Testis (tissue), 3 donors: ENCODE data around the gene HPD. TPM values are rescaled to one million over a fixed set of nuclear protein-coding genes. Genes with fewer than 3 reads are reported as not detected.
A peak's percentile ranks its signal among the peaks of the same experiment; 100 is the strongest.
"Not testable (repeated sequence)": the region's sequence is repeated elsewhere in the genome, so short reads cannot be mapped to it uniquely, and the experiment has no call there.

Source experiments
- DNase-seq: peaks from one replicate; pipeline ENCODE4 v3.0.0-alpha.2; 2019
- H3K27ac ChIP-seq, 2 donors: fragments of 200-600 bp; sonication (generic); one replicate each; pipeline ENCODE4 v1.5.1; 2019
- H3K27me3 ChIP-seq: fragments of 200-600 bp; sonication (generic); one replicate; pipeline ENCODE4 v1.5.1; 2019
- H3K36me3 ChIP-seq: fragments of 200-600 bp; sonication (generic); one replicate; pipeline ENCODE4 v1.5.1; 2017; ENCODE audit warnings: low read depth; ENCODE audit errors: missing control alignments
- H3K4me1 ChIP-seq: fragments of 200-600 bp; sonication (generic); one replicate; pipeline ENCODE4 v1.5.1; 2019
- H3K4me3 ChIP-seq, 2 donors: fragments of 200-600 bp; sonication (generic); one replicate each; pipeline ENCODE4 v1.5.1; 2017 to 2019
- H3K9me3 ChIP-seq: fragments of 200-600 bp; sonication (generic); one replicate; pipeline ENCODE4 v1.5.1; 2017
- POLR2A ChIP-seq: fragments of 450-650 bp; IDR thresholded peaks from one replicate; pipeline ENCODE4 v1.6.1; 2017; ENCODE audit warnings: antibody characterized with exemption, mild to moderate bottlenecking, moderate library complexity
- WGBS, 2 donors: methylation state at CpG; one replicate each; pipeline ENCODE4 v1.1.5; 2018; 5-methylcytosine and 5-hydroxymethylcytosine counted together
- intact Hi-C: fragments of 100-400 bp; cut with DNase I; formaldehyde crosslinking; loops from one replicate; pipeline ENCODE4 v1.15.1; 2023; ENCODE audit warnings: low total_unique reads
- polyA plus RNA-seq: library from polyadenylated mRNA; stranded (reverse); fragments of 350-450 nt; fragmentation: Illumina TruSeq; extraction: RNeasy Lipid Tissue Mini Kit (QIAGEN cat#74804); gene quantifications from one replicate; pipeline ENCODE4 v1.2.3, GENCODE V29; 2014; ENCODE audit warnings: low read depth, low replicate concordance; ENCODE audit not compliant: insufficient read depth
- total RNA-seq, 2 donors: library from RNA; depleted of rRNA; stranded (reverse); fragments of >200 nt; gene quantifications; one replicate each; pipeline ENCODE4 v1.2.3, GENCODE V29; 2016
- TF ChIP-seq, protein P1 (sequence below), 3 experiments: fragments of 450-650 bp in 2 of 3; fragments of 200-600 bp in 1 of 3; sonication (generic) in 1 of 3; IDR thresholded peaks; one replicate each; pipeline ENCODE4 v1.5.1; 2016 to 2019; ENCODE audit warnings: antibody characterized with exemption in 3 of 3, mild to moderate bottlenecking in 2 of 3, moderate library complexity in 1 of 3

The HPD gene
- total and polyA plus RNA-seq, 3 donors from 2014 or later = 5.9 to 11.6 (median 10.6) TPM

GRCh38 chr12:121889274-121889624 lies 30.6 kb upstream of the HPD start:
- DNase-seq = no peak
- WGBS, 2 donors = 1 to 3% methylated on average over 7 of the region's 7 CpGs
- Histone ChIP-seq H3K4me1 (peaks cover 14% of the 10 kb centered on the region), H3K27me3 (no peaks in the 10 kb centered on the region), H3K4me3 (peak overlapping the region; percentile 71 to 84), H3K9me3 (no peaks in the 10 kb centered on the region), H3K36me3 (no peaks in the 10 kb centered on the region), H3K27ac (peak overlapping the region; percentile 77 to 93)
- intact Hi-C loops = no loop called here
- TF ChIP-seq, protein P1, sequence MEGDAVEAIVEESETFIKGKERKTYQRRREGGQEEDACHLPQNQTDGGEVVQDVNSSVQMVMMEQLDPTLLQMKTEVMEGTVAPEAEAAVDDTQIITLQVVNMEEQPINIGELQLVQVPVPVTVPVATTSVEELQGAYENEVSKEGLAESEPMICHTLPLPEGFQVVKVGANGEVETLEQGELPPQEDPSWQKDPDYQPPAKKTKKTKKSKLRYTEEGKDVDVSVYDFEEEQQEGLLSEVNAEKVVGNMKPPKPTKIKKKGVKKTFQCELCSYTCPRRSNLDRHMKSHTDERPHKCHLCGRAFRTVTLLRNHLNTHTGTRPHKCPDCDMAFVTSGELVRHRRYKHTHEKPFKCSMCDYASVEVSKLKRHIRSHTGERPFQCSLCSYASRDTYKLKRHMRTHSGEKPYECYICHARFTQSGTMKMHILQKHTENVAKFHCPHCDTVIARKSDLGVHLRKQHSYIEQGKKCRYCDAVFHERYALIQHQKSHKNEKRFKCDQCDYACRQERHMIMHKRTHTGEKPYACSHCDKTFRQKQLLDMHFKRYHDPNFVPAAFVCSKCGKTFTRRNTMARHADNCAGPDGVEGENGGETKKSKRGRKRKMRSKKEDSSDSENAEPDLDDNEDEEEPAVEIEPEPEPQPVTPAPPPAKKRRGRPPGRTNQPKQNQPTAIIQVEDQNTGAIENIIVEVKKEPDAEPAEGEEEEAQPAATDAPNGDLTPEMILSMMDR (IDR thresholded peaks at IDR 0.05) = no peak
- TF ChIP-seq POLR2A = no peak

DNA sequence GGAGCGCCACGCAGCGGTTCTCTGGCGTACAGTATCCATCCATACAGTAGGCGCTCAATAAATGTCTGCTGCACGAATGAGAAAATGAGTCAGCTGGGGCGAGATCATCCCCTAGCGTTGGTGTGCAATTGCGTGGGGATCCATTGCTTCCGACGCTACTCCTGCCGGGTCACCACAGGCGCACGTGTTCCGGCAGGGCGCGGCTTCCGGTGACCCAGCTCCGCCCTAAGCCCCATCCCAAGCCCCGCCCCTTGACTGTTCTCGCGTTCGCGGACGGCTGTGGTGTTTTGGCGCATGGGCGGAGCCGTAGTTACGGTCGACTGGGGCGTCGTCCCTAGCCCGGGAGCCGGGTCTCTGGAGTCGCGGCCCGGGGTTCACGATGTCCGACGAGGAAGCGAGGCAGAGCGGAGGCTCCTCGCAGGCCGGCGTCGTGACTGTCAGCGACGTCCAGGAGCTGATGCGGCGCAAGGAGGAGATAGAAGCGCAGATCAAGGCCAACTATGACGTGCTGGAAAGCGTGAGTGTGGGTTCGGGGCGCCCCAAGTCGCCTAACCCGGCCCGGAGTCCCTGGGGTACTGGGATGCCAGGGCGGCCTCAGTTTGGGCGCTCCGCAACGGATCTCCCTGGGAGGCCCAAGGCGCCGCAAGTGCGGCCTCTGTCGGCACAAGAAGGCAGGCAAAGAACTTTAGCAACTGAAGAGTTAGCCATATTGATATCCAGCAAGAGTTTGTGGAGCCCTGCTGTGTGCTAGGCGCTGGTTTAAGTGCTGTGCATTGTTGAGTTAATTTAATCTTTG lies 30.0 kb upstream of the HPD start, which contains the start of gene PSMD9:
PSMD9 (plus strand) TSS at position 313 of the 796 bp plus-strand sequence; CDS start at position 380, 67 bp downstream.
- Histone ChIP-seq H3K36me3 (no peaks in the 10 kb centered on the region), H3K4me1 (peaks cover 11% of the 10 kb centered on the region), H3K9me3 (no peaks in the 10 kb centered on the region), H3K4me3 (peak within 1 kb of the TSS; percentile 71 to 84), H3K27ac (peak within 1 kb of the TSS; percentile 77 to 93), H3K27me3 (no peaks in the 10 kb centered on the region)
- TF ChIP-seq POLR2A = no peak
- TF ChIP-seq, protein P1 (IDR thresholded peaks at IDR 0.05) = peak; percentile 37 to 60 (median 40)
- 0 to 1% methylated on average over 26 to 54 of the region's 67 CpGs for WGBS, 2 donors
- intact Hi-C loops = no loop called here
- DNase-seq = peak; percentile 98

- Histone ChIP-seq H3K4me1 (peaks cover 11% of the 10 kb centered on the region), H3K9me3 (no peaks in the 10 kb centered on the region), H3K27me3 (no peaks in the 10 kb centered on the region), H3K36me3 (no peaks in the 10 kb centered on the region), H3K27ac (peak overlapping the region in 1 of 2 donors; percentile 77), H3K4me3 (peak overlapping the region; percentile 71 to 84)
- intact Hi-C loops = no loop called here
- WGBS, 2 donors = 27 to 31% methylated on average over 6 of the region's 6 CpGs
- TF ChIP-seq, protein P1 (IDR thresholded peaks at IDR 0.05) = no peak
- TF ChIP-seq POLR2A = no peak
- no peak for DNase-seq
These were observed 29.4 kb upstream of the HPD start for GRCh38 chr12:121888083-121888477.

DNA sequence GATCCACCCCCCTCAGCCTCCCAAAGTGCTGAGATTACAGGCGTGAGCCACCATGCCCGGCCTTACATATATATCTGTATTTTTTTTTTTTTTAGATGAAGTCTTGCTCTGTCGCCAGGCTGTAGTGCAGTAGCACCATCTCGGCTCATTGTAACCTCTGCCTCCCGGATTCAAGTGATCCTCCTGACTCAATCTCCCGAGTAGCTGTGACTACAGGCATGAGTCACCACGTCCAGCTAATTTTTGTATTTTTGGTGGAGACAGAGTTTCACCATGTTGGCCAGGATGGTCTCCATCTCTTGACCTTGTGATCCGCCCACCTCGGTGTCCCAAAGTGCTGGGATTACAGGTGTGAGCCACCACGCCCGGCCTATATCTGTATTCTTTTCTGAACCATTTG lies 26.5 kb upstream of the HPD start:
- 88 to 89% methylated on average over 11 of the region's 11 CpGs for WGBS, 2 donors
- H3K27me3 ChIP-seq, H3K9me3 ChIP-seq, DNase-seq, H3K27ac ChIP-seq, intact Hi-C loops, H3K36me3 ChIP-seq, H3K4me1 ChIP-seq, H3K4me3 ChIP-seq: not testable (repeated sequence)

- Histone ChIP-seq H3K4me3 (no peak overlapping the region), H3K27me3 (no peaks in the 10 kb centered on the region), H3K4me1 (no peaks in the 10 kb centered on the region), H3K36me3 (no peaks in the 10 kb centered on the region), H3K9me3 (no peaks in the 10 kb centered on the region), H3K27ac (no peak overlapping the region)
- 46 to 57% methylated on average over 4 of the region's 4 CpGs for WGBS, 2 donors
- DNase-seq = no peak
- TF ChIP-seq, protein P1 (IDR thresholded peaks at IDR 0.05) = no peak
- no peak for TF ChIP-seq POLR2A
- intact Hi-C loops = no loop called here
These were observed 24.6 kb upstream of the HPD start for GRCh38 chr12:121883315-121883660.

GRCh38 chr12:121876080-121876447 lies 17.4 kb upstream of the HPD start:
- intact Hi-C loops, H3K27me3 ChIP-seq, H3K36me3 ChIP-seq, H3K9me3 ChIP-seq, H3K4me3 ChIP-seq, H3K4me1 ChIP-seq, H3K27ac ChIP-seq, DNase-seq: not testable (repeated sequence)
- 92 to 93% methylated on average over 8 of the region's 8 CpGs for WGBS, 2 donors
